ENCODE results near the gene FGF14.

Gene FGF14

GRCh38 chr13:102367836-102368235 is 34.0 kb downstream of the FGF14 start:
- no peak for DNase-seq (ENCODE audit: low spot score)

GRCh38 chr13:102361113-102361512 is 40.7 kb downstream of the FGF14 start:
- no peak for DNase-seq (ENCODE audit: low spot score)

- DNase-seq (ENCODE audit: low spot score), result no peak
Measured at GRCh38 chr13:102359264-102359663, 42.6 kb downstream of the FGF14 start.

- DNase-seq (ENCODE audit: low spot score), result no peak
Measured at GRCh38 chr13:102355251-102355650, 46.6 kb downstream of the FGF14 start.

GRCh38 chr13:102354011-102354410 is 47.8 kb downstream of the FGF14 start:
- no peak for DNase-seq (ENCODE audit: low spot score)

- no peak for DNase-seq (ENCODE audit: low spot score)
Measured at GRCh38 chr13:102351521-102351920, 50.3 kb downstream of the FGF14 start.

- DNase-seq (ENCODE audit: low spot score), result no peak
Measured at GRCh38 chr13:102347490-102347889, 54.4 kb downstream of the FGF14 start.

GRCh38 chr13:102346769-102347168 is 55.1 kb downstream of the FGF14 start:
- no peak for DNase-seq (ENCODE audit: low spot score)

- DNase-seq (ENCODE audit: low spot score), result no peak
Measured at GRCh38 chr13:102344410-102344809, 57.4 kb downstream of the FGF14 start.

GRCh38 chr13:102333320-102334198 is 68.3 kb downstream of the FGF14 start:
- no peak for DNase-seq (ENCODE audit: low spot score)

GRCh38 chr13:102328909-102329308 is 72.9 kb downstream of the FGF14 start:
- no peak for DNase-seq (ENCODE audit: low spot score)

- DNase-seq (ENCODE audit: low spot score), result no peak
Measured at GRCh38 chr13:102327119-102327617, 74.7 kb downstream of the FGF14 start.

- no peak for DNase-seq (ENCODE audit: low spot score)
Measured at GRCh38 chr13:102326381-102327118, 75.3 kb downstream of the FGF14 start.

- no peak for DNase-seq (ENCODE audit: low spot score)
Measured at GRCh38 chr13:102325321-102325720, 76.5 kb downstream of the FGF14 start.

GRCh38 chr13:102323505-102323904 is 78.3 kb downstream of the FGF14 start:
- no peak for DNase-seq (ENCODE audit: low spot score)

- no peak for DNase-seq (ENCODE audit: low spot score)
Measured at GRCh38 chr13:102323012-102323411, 78.8 kb downstream of the FGF14 start.

- DNase-seq (ENCODE audit: low spot score), result no peak
Measured at GRCh38 chr13:102322211-102322610, 79.6 kb downstream of the FGF14 start.

- DNase-seq (ENCODE audit: low spot score), result no peak
Measured at GRCh38 chr13:102318233-102318632, 83.6 kb downstream of the FGF14 start.

GRCh38 chr13:102317593-102317992 is 84.3 kb downstream of the FGF14 start:
- DNase-seq (ENCODE audit: low spot score), result no peak

GRCh38 chr13:102316732-102317131 is 85.1 kb downstream of the FGF14 start:
- DNase-seq (ENCODE audit: low spot score), result no peak

GRCh38 chr13:102312841-102313240 is 89.0 kb downstream of the FGF14 start:
- DNase-seq (ENCODE audit: low spot score), result no peak

GRCh38 chr13:102311901-102312300 is 89.9 kb downstream of the FGF14 start:
- no peak for DNase-seq (ENCODE audit: low spot score)

GRCh38 chr13:102311419-102311796 is 90.4 kb downstream of the FGF14 start:
- DNase-seq (ENCODE audit: low spot score), result no peak

All from CD4-positive, alpha-beta T cell treated with Interleukin-2 at 100 ng/mL for 4 hours (primary cell).